GM18858 (cell line): Measurements from ENCODE around the gene JAK1.
"Not testable (repeated sequence)": the region's sequence is repeated elsewhere in the genome, so short reads cannot be mapped to it uniquely, and the experiment has no call there.

Source experiments
- ATAC-seq: cut with Tn5 transposase; IDR thresholded peaks from one replicate; pipeline ENCODE4 v1.9.1; 2021; ENCODE audit not compliant: unreplicated experiment

The JAK1 gene

GRCh38 chr1:64950284-64950809, 16.0 kb downstream of the JAK1 start:
- ATAC-seq, result no peak

- ATAC-seq, result no peak
Observed at GRCh38 chr1:64948905-64949833, 17.2 kb downstream of the JAK1 start.

GRCh38 chr1:64948216-64948615, 18.1 kb downstream of the JAK1 start:
- ATAC-seq, result no peak

- no peak for ATAC-seq
Observed at GRCh38 chr1:64946916-64947315, 19.4 kb downstream of the JAK1 start.

- no peak for ATAC-seq
Observed at GRCh38 chr1:64944913-64945312, 21.4 kb downstream of the JAK1 start.

- ATAC-seq, result no peak
Observed at GRCh38 chr1:64942675-64943074, 23.7 kb downstream of the JAK1 start.

GRCh38 chr1:64942118-64942517, 24.2 kb downstream of the JAK1 start:
- ATAC-seq, result no peak

GRCh38 chr1:64941461-64942117, 24.8 kb downstream of the JAK1 start:
- ATAC-seq, result no peak

- ATAC-seq, result no peak
Observed at GRCh38 chr1:64940025-64940424, 26.3 kb downstream of the JAK1 start.

- no peak for ATAC-seq
Observed at GRCh38 chr1:64938991-64939390, 27.4 kb downstream of the JAK1 start.

GRCh38 chr1:64936956-64937355, 29.4 kb downstream of the JAK1 start:
- no peak for ATAC-seq

GRCh38 chr1:64935551-64936155, 30.7 kb downstream of the JAK1 start:
- ATAC-seq, result no peak

- no peak for ATAC-seq
Observed at GRCh38 chr1:64934878-64935275, 31.5 kb downstream of the JAK1 start.

- no peak for ATAC-seq
Observed at GRCh38 chr1:64934115-64934877, 32.1 kb downstream of the JAK1 start.

GRCh38 chr1:64933296-64934070, 32.9 kb downstream of the JAK1 start:
- no peak for ATAC-seq

GRCh38 chr1:64932962-64933295, 33.4 kb downstream of the JAK1 start:
- ATAC-seq, result no peak

- ATAC-seq, result not testable (repeated sequence)
Observed at GRCh38 chr1:64930640-64931039, 35.7 kb downstream of the JAK1 start.

- ATAC-seq, result no peak
Observed at GRCh38 chr1:64929221-64929620, 37.1 kb downstream of the JAK1 start.

GRCh38 chr1:64928325-64928724, 38.0 kb downstream of the JAK1 start:
- ATAC-seq, result no peak

- no peak for ATAC-seq
Observed at GRCh38 chr1:64925594-64925993, 40.8 kb downstream of the JAK1 start.
